ENCODE results near the gene CRACR2B.

Gene CRACR2B

GRCh38 chr11:859394-860131 lies 31.8 kb downstream of the CRACR2B start:
- TF ChIP-seq TAF1 (IDR thresholded peaks at IDR 0.05; ENCODE audit: borderline replicate concordance, insufficient read depth, low read length) (no peak), REST (IDR thresholded peaks at IDR 0.05; ENCODE audit: insufficient read depth in 1 of 2, low read depth in 2 of 2, low read length in 2 of 2) (no peak), SIN3A (IDR thresholded peaks at IDR 0.05; ENCODE audit: borderline replicate concordance, insufficient read depth, low read length) (no peak), FOXP2 (optimal IDR thresholded peaks at IDR 0.05; ENCODE audit: borderline replicate concordance, extremely low read depth, extremely low read length, insufficient read depth) (no peak), POLR2AphosphoS5 (IDR thresholded peaks at IDR 0.05; ENCODE audit: low read depth, low read length) (no peak)

GRCh38 chr11:860234-861104 lies 32.8 kb downstream of the CRACR2B start:
- TF ChIP-seq POLR2AphosphoS5 (IDR thresholded peaks at IDR 0.05; ENCODE audit: low read depth, low read length) (peak; percentile 26; the same call in 1 of the 2 replicates), TAF1 (IDR thresholded peaks at IDR 0.05; ENCODE audit: borderline replicate concordance, insufficient read depth, low read length) (no peak), REST (IDR thresholded peaks at IDR 0.05; ENCODE audit: insufficient read depth in 1 of 2, low read depth in 2 of 2, low read length in 2 of 2) (no peak), SIN3A (IDR thresholded peaks at IDR 0.05; ENCODE audit: borderline replicate concordance, insufficient read depth, low read length) (no peak), FOXP2 (optimal IDR thresholded peaks at IDR 0.05; ENCODE audit: borderline replicate concordance, extremely low read depth, extremely low read length, insufficient read depth) (no peak)

GRCh38 chr11:861105-861479 lies 33.4 kb downstream of the CRACR2B start:
- TF ChIP-seq POLR2AphosphoS5 (IDR thresholded peaks at IDR 0.05; ENCODE audit: low read depth, low read length) = no peak
- TF ChIP-seq SIN3A (IDR thresholded peaks at IDR 0.05; ENCODE audit: borderline replicate concordance, insufficient read depth, low read length) = no peak
- TF ChIP-seq FOXP2 (optimal IDR thresholded peaks at IDR 0.05; ENCODE audit: borderline replicate concordance, extremely low read depth, extremely low read length, insufficient read depth) = no peak

GRCh38 chr11:862081-862661 lies 34.5 kb downstream of the CRACR2B start:
- TF ChIP-seq TAF1 (IDR thresholded peaks at IDR 0.05; ENCODE audit: borderline replicate concordance, insufficient read depth, low read length) (no peak), FOXP2 (optimal IDR thresholded peaks at IDR 0.05; ENCODE audit: borderline replicate concordance, extremely low read depth, extremely low read length, insufficient read depth) (no peak), REST (IDR thresholded peaks at IDR 0.05; ENCODE audit: insufficient read depth in 1 of 2, low read depth in 2 of 2, low read length in 2 of 2) (no peak), POLR2AphosphoS5 (IDR thresholded peaks at IDR 0.05; ENCODE audit: low read depth, low read length) (no peak; the same call in 1 of the 2 replicates), SIN3A (IDR thresholded peaks at IDR 0.05; ENCODE audit: borderline replicate concordance, insufficient read depth, low read length) (no peak)

GRCh38 chr11:862696-863022 lies 34.9 kb downstream of the CRACR2B start:
- TF ChIP-seq TAF1 (IDR thresholded peaks at IDR 0.05; ENCODE audit: borderline replicate concordance, insufficient read depth, low read length) (no peak), FOXP2 (optimal IDR thresholded peaks at IDR 0.05; ENCODE audit: borderline replicate concordance, extremely low read depth, extremely low read length, insufficient read depth) (no peak), REST (IDR thresholded peaks at IDR 0.05; ENCODE audit: insufficient read depth in 1 of 2, low read depth in 2 of 2, low read length in 2 of 2) (no peak), POLR2AphosphoS5 (IDR thresholded peaks at IDR 0.05; ENCODE audit: low read depth, low read length) (no peak), SIN3A (IDR thresholded peaks at IDR 0.05; ENCODE audit: borderline replicate concordance, insufficient read depth, low read length) (no peak)

Data from PFSK-1 (cell line).